CD4-positive, alpha-beta T cell treated with Interleukin-10 for 1 hour (primary cell): ENCODE results near the gene SNCG.
"Not testable (repeated sequence)": the region's sequence is repeated elsewhere in the genome, so short reads cannot be mapped to it uniquely, and the experiment has no call there.

Experiments
- DNase-seq: peaks from one replicate; pipeline ENCODE4 v3.0.0-alpha.2; 2020

SNCG gene

DNA sequence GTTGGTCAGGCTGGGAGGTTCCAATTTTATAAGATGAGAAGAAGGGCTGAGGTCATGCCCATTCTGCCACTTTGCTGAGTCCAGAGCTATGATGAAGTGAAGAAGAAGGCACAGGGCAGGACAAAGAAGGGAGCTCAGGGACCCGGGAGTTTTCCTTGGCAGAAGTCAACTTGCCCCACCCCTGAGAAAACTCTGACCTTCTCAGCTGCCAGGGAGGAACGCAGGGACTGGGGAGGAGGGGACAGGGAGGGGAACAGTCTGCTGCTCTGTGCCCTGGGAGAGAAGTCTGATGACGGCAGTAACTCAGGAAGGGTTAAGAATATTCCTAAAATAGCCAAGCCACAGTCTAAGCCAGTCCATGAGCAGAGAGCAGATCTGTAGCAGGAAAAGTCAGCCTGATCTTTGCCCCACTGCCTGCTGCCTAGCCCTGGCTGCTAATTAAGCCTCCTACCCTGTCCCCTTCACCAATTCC is 21.6 kb downstream of the SNCG start:
- DNase-seq, result no peak

- not testable (repeated sequence) for DNase-seq
These were observed 22.6 kb downstream of the SNCG start for GRCh38 chr10:86981020-86981419.

DNA sequence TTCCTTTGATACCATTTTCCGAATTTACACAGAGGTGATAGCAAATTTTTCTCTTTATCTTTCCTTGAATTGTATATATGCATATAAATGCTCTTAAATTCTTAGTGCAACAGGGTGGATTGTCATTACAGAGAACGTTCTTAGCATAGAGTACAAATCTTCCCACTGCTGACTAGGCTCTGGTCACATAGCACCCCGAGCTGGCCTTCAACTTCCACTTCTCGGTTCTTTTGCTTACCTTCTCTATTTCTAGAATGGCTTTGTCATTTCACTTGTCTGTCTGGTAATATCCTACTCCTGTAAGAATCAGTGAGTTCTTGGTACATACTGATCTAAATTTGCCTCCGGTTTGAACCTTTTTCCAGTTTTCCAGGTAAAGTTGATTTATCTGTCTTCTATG is 23.3 kb downstream of the SNCG start:
- DNase-seq, result no peak

- not testable (repeated sequence) for DNase-seq
These were observed 26.1 kb downstream of the SNCG start for GRCh38 chr10:86984498-86984897.

DNA sequence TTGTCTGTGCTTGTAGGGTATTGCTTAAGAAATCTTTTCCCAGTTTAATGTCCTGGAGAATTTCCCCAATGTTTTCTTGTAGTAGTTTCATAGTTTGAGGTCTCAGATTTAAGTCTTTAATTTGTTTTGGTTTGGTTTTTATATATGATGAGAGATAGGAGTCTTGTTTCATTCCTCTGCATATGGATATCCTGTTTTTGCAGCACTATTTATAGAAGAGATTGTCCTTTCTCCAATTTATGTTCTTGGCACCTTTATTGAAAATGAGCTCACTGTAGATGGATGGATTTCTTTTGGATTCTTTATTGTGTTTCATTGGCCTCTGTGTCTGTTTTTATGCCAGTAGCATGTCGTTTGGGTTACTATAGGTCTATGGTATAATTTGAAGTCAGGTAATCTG is 30.1 kb downstream of the SNCG start:
- no peak for DNase-seq

GRCh38 chr10:86991362-86991761 is 33.0 kb downstream of the SNCG start:
- not testable (repeated sequence) for DNase-seq

GRCh38 chr10:86992456-86992855 is 34.1 kb downstream of the SNCG start:
- DNase-seq, result no peak

- DNase-seq, result no peak
These were observed 34.5 kb downstream of the SNCG start for GRCh38 chr10:86992929-86993328.

DNA sequence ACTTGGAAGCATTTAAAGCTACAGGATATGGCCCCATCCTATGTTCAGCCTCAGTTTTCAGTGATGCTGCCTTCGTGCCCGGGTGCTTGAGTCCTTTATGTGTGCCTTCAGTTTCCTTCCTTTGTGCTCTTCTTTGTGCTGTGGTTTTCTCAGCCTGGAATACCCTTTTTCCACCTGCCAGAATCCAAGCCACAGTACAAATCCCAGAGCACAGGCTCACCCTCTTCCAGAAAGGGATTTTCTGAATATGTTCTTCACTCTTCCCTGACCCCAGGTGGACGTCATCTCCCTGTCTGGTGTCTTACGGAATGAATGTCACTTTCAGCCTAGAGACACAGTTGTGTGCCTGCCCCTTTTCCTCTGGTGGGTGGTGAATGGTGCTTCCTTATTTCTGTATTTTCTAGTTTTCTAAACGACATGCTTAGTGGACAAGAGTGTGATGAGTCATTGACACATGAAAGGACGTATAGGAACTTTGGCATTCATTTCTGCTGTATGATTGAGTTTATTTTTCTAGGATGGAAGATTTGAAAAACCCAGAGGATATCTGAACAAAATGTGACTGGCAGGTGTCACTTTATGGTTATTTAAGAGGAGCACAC is 41.5 kb downstream of the SNCG start:
- not testable (repeated sequence) for DNase-seq

DNA sequence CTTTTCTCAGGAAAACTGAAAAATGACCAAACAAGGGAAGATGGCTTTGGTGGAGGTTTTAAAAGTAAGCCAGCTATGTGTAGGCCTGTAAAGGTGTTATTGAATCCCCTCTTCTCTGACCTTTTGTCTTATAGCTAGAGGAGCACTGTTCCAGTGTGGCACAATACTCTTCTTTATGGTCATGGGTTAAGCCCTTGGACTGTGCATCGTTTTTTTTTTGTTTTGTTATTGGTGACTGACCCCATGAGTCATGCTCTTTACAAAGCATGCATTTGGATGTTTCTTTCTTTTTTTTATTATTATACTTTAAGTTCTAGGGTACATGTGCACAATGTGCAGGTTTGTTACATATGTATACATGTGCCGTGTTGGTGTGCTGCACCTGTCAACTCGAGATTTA is 42.1 kb downstream of the SNCG start:
- no peak for DNase-seq

GRCh38 chr10:87007124-87007523 is 48.7 kb downstream of the SNCG start:
- DNase-seq, result not testable (repeated sequence)

DNA sequence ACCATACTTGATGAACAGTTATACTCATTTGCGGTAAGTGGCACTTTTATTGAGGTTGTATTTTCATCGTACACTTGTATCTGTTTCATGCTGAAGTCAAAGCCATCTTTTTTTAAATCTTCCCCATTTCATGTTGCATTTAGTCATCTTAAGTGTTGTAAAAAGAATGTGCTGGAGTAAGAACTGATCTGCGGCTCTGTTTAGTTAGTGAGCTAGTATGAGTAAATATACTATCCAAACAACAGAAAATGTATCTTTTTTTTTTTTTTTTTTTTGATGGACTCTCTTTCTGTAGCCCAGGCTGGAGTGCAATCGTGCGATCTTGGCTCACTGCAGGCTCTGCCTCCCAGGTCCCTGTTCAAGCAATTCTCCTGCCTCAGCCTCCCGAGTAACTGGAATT is 49.3 kb downstream of the SNCG start:
- DNase-seq, result not testable (repeated sequence)

GRCh38 chr10:87008303-87008702 is 49.9 kb downstream of the SNCG start:
- DNase-seq, result not testable (repeated sequence)

- not testable (repeated sequence) for DNase-seq
These were observed 50.8 kb downstream of the SNCG start for GRCh38 chr10:87009134-87009696.
